K562 (cell line): Measurements from ENCODE around the gene PLAAT4. TPM values are rescaled to one million over a fixed set of nuclear protein-coding genes. Genes with fewer than 3 reads are reported as not detected.
A peak's percentile ranks its signal among the peaks of the same experiment; 100 is the strongest.

Experiments
- ATAC-seq: fragments of 200-7000 bp; cut with Tn5 transposase; 3 replicates; pipeline ENCODE4 v1.9.1; 2020; ENCODE audit warnings: moderate library complexity
- BruUV-seq: library from RNA; stranded (reverse); fragments of 400-500 nt; replicated peaks from 2 replicates; lab custom pipeline; 2021; lab: Mats Ljungman, UMichigan
- CTCF ChIA-PET: fragments of 300-600 bp; formaldehyde crosslinking; extraction: SDS; loops from one replicate; lab custom pipeline; 2021; ENCODE audit warnings: low intra/inter-chr PET ratio; lab: Yijun Ruan, JAX
- POLR2A ChIA-PET: fragments of 300-600, 350-650 bp; sonication (Branson Sonifier 250); formaldehyde crosslinking; extraction: SDS; loops from one replicate; lab custom pipeline; 2021; ENCODE audit warnings: antibody characterized with exemption, inconsistent platforms; lab: Yijun Ruan, JAX
- DNase-seq, 4 experiments: peaks; one replicate each; pipeline versions ENCODE4 v3.0.0 to v3.0.0-alpha.2; 2011 to 2018; ENCODE audit warnings: low spot score in 3 of 4, mixed read lengths in 3 of 4; ENCODE audit errors: extremely low read depth in 1 of 4
- FAIRE-seq: peaks from 2 replicates; lab custom pipeline; 2011; peaks lifted over from hg19 to GRCh38; lab: Jason Lieb, UNC
- H2AFZ ChIP-seq: 2 replicates; pipeline ENCODE4 v1.6.0; 2011; ENCODE audit warnings: low read depth, low read length, control low read depth, inconsistent platforms
- H3K27ac ChIP-seq: fragments of 200-600 bp; 3 replicates; pipeline ENCODE4 v1.8.0; 2011; ENCODE audit warnings: low read depth, mild to moderate bottlenecking, control low read depth, inconsistent platforms, low read length, moderate library complexity, mixed read lengths; ENCODE audit errors: extremely low read depth
- H3K27me3 ChIP-seq, 2 experiments: fragments of 300-600 bp in 1 of 2; 2 replicates in 1 of 2; 3 replicates in 1 of 2; pipeline versions ENCODE4 v1.6.0 to v1.8.0; 2011; ENCODE audit warnings: inconsistent platforms in 2 of 2, low read length in 2 of 2, mild to moderate bottlenecking in 1 of 2, mixed read lengths in 1 of 2, moderate library complexity in 1 of 2; ENCODE audit not compliant: control insufficient read depth in 2 of 2, insufficient read depth in 2 of 2
- H3K36me3 ChIP-seq: fragments of 300-600 bp; 3 replicates; pipeline ENCODE4 v1.8.0; 2011; ENCODE audit warnings: mild to moderate bottlenecking, low read length, inconsistent platforms; ENCODE audit not compliant: control insufficient read depth, insufficient read depth
- H3K4me1 ChIP-seq, 2 experiments: fragments of 200-600 bp in 1 of 2; replicated peaks in 1 of 2; 2 replicates in 1 of 2; 3 replicates in 1 of 2; pipeline versions ENCODE4 v1.5.1 to v1.8.0; 2011; ENCODE audit warnings: inconsistent platforms in 2 of 2, low read length in 2 of 2, mild to moderate bottlenecking in 1 of 2, mixed read lengths in 1 of 2, moderate library complexity in 1 of 2; ENCODE audit not compliant: control insufficient read depth in 2 of 2, insufficient read depth in 2 of 2
- H3K4me2 ChIP-seq: 2 replicates; pipeline ENCODE4 v1.6.1; 2011; ENCODE audit warnings: low read length, control low read depth, inconsistent platforms, mixed read lengths; ENCODE audit not compliant: insufficient read depth
- H3K4me3 ChIP-seq: fragments of 200-600 bp; sonication (generic), shearing (Covaris generic); 2 replicates; pipeline ENCODE4 v1.5.1; 2016; ENCODE audit warnings: control low read depth, inconsistent platforms
- H3K79me2 ChIP-seq: fragments of 200-600 bp; 3 replicates; pipeline ENCODE4 v1.8.0; 2011; ENCODE audit warnings: low read length, inconsistent platforms; ENCODE audit not compliant: control insufficient read depth, insufficient read depth
- H3K9ac ChIP-seq, 2 experiments: 2 replicates each; pipeline versions ENCODE4 v1.6.0 to v1.6.1; 2011; ENCODE audit warnings: low read depth in 2 of 2, low read length in 2 of 2, control low read depth in 1 of 2, inconsistent platforms in 1 of 2, mild to moderate bottlenecking in 1 of 2, mixed read lengths in 1 of 2; ENCODE audit not compliant: insufficient read depth in 1 of 2
- H3K9me1 ChIP-seq: one replicate; pipeline ENCODE4 v1.6.0; 2011; ENCODE audit warnings: inconsistent platforms, mild to moderate bottlenecking, low read length, moderate library complexity; ENCODE audit not compliant: control insufficient read depth, insufficient read depth
- H3K9me3 ChIP-seq: replicated peaks from 2 replicates; pipeline ENCODE4 v1.5.1; 2011; ENCODE audit warnings: low read depth, low read length, inconsistent platforms; ENCODE audit not compliant: control insufficient read depth, insufficient read depth
- H4K20me1 ChIP-seq: replicated peaks from 2 replicates; pipeline ENCODE4 v1.6.1; 2011; ENCODE audit warnings: low read length, inconsistent platforms, mixed read lengths; ENCODE audit not compliant: control insufficient read depth, insufficient read depth
- BCL6 ChIP-seq: fragments of 250-450 bp; sonication (Bioruptor Pico); IDR thresholded peaks from 2 replicates; pipeline ENCODE4 v1.4.0; 2020
- CBX8 ChIP-seq: fragments of 200-600 bp; sonication (generic); IDR thresholded peaks from 2 replicates; pipeline ENCODE4 v1.6.1; 2012; ENCODE audit warnings: borderline replicate concordance, mixed run types, low read depth, mild to moderate bottlenecking, moderate library complexity, mixed read lengths, low read length, control low read depth, inconsistent platforms; ENCODE audit not compliant: poor library complexity, severe bottlenecking; ENCODE audit errors: extremely low read depth
- CEBPG ChIP-seq, 3 experiments: fragments of 200-800 bp in 1 of 3; sonication (Bioruptor generic) in 1 of 3; sonication (generic) in 1 of 3; formaldehyde crosslinking in 1 of 3; IDR thresholded peaks in 2 of 3; conservative IDR thresholded peaks in 1 of 3; 2 replicates each; pipeline versions ENCODE4 v1.6.1 to v1.8.0; 2016 to 2022; ENCODE audit warnings: missing compliant biosample characterization in 2 of 3, missing genetic modification characterization in 2 of 3, mild to moderate bottlenecking in 1 of 3, missing genetic modification reagents in 1 of 3
- CXXC5 ChIP-seq: fragments of 250-450 bp; sonication (Bioruptor Pico); IDR thresholded peaks from 2 replicates; pipeline ENCODE4 v1.8.0; 2022; ENCODE audit warnings: inconsistent platforms, mild to moderate bottlenecking, moderate library complexity
- DNMT1 ChIP-seq: fragments of 450-650 bp; IDR thresholded peaks from 2 replicates; pipeline ENCODE4 v1.6.1; 2016; ENCODE audit warnings: antibody characterized with exemption, mild to moderate bottlenecking
- FOXK1 ChIP-seq: sonication (generic); formaldehyde crosslinking; IDR thresholded peaks from 2 replicates; pipeline ENCODE4 v1.8.0; 2022; ENCODE audit warnings: missing genetic modification reagents, mild to moderate bottlenecking, borderline replicate concordance
- GATAD2A ChIP-seq: fragments of 450-650 bp; IDR thresholded peaks from 2 replicates; pipeline ENCODE4 v1.6.1; 2017
- KAT8 ChIP-seq: fragments of 450-650 bp; IDR thresholded peaks from 2 replicates; pipeline ENCODE4 v1.6.1; 2016; ENCODE audit warnings: low read depth, mild to moderate bottlenecking
- MCM7 ChIP-seq, 2 experiments: fragments of 450-650 bp; IDR thresholded peaks; 2 replicates each; pipeline ENCODE4 v1.6.1; 2016 to 2018
- NFRKB ChIP-seq: fragments of 450-650 bp; IDR thresholded peaks from 2 replicates; pipeline ENCODE4 v1.6.1; 2016; ENCODE audit warnings: low read depth
- NR2C2 ChIP-seq, 2 experiments: fragments of 200-800 bp in 1 of 2; sonication (Bioruptor generic) in 1 of 2; sonication (generic) in 1 of 2; formaldehyde crosslinking in 1 of 2; IDR thresholded peaks; 2 replicates each; pipeline versions ENCODE4 v1.6.1 to v1.8.0; 2016 to 2022; ENCODE audit warnings: mild to moderate bottlenecking in 1 of 2, missing compliant biosample characterization in 1 of 2, missing genetic modification characterization in 1 of 2, missing genetic modification reagents in 1 of 2
- RNF219 ChIP-seq: fragments of 250-450 bp; sonication (Bioruptor Pico); IDR thresholded peaks from 2 replicates; pipeline ENCODE4 v1.5.0; 2022; ENCODE audit warnings: mild to moderate bottlenecking
- SMAD1 ChIP-seq: fragments of 150-350 bp; IDR thresholded peaks from 2 replicates; pipeline ENCODE4 v1.6.1; 2014; ENCODE audit warnings: low read length, low read depth; ENCODE audit not compliant: partially characterized antibody
- TBL1XR1 ChIP-seq, 2 experiments: IDR thresholded peaks; 2 replicates each; pipeline ENCODE4 v1.6.1; 2012; ENCODE audit warnings: improper control_type of control experiment in 2 of 2, low read length in 2 of 2, mild to moderate bottlenecking in 1 of 2
- TRIM25 ChIP-seq: fragments of 450-650 bp; IDR thresholded peaks from 2 replicates; pipeline ENCODE4 v1.7.0; 2016; ENCODE audit warnings: borderline replicate concordance
- ZBTB8A ChIP-seq: fragments of 450-650 bp; IDR thresholded peaks from 2 replicates; pipeline ENCODE4 v1.6.1; 2018; ENCODE audit warnings: mild to moderate bottlenecking, moderate library complexity; ENCODE audit not compliant: partially characterized antibody
- ZKSCAN1 ChIP-seq: fragments of 150-350 bp; IDR thresholded peaks from 2 replicates; pipeline ENCODE4 v1.6.1; 2016; ENCODE audit warnings: low read depth, low read length
- WGBS: fragments of 100-300 bp; shearing (Covaris generic); methylation state at CpG from one replicate; pipeline ENCODE4 v1.1.6; 2016; ENCODE audit warnings: low coverage, mixed read lengths; ENCODE audit not compliant: insufficient coverage; ENCODE audit errors: missing lambda C conversion rate; 5-methylcytosine and 5-hydroxymethylcytosine counted together
- in situ Hi-C: fragments of 300-500 bp; cut with MboI; formaldehyde crosslinking; loops from 4 replicates; pipeline ENCODE4 v1.15.0; 2018; ENCODE audit warnings: inconsistent platforms, mixed read lengths
- intact Hi-C: fragments of 100-400 bp; cut with micrococcal nuclease; formaldehyde crosslinking; loops from 2 replicates; pipeline ENCODE4 v1.14.2; 2022
- polyA plus RNA-seq, 8 experiments: library from polyadenylated mRNA; depleted of rRNA in 4 of 8; stranded (reverse) in 5 of 8; unstranded in 3 of 8; fragments of >200 nt; fragmentation: Nextera tagmentation in 2 of 8; fragmentation: Illumina TruSeq in 1 of 8; extraction: Ambion mirVana in 2 of 8; extraction: Trizol in 1 of 8; gene quantifications; 2 replicates each; pipeline versions ENCODE4 v1.2.1 to v1.2.3, GENCODE V29; 2011 to 2014; ENCODE audit warnings: inconsistent platforms in 1 of 8, missing spikeins in 1 of 8
- total RNA-seq, 7 experiments: library from RNA; depleted of rRNA in 6 of 7; stranded (reverse); fragments of >200 nt in 6 of 7; fragmentation: Illumina TruSeq in 2 of 7; extraction: Trizol in 2 of 7; gene quantifications; 2 replicates each; pipeline versions ENCODE4 v1.2.1 to v1.2.3, GENCODE V29; 2011 to 2021; ENCODE audit warnings: low replicate concordance in 1 of 7

Gene PLAAT4
- total and polyA plus RNA-seq, 9 of the 15 experiments (the other 6 are each of a cell fraction or from before 2014, with no cell fraction given), result 0.54 to 3.0 (median 1.3) TPM; not detected in 1

- ChIA-PET POLR2A (no interaction called here), CTCF (no interaction called here)
- BruUV-seq, result no TSS peak
- peak overlapping the region in 1 of 2 experiments; percentile 56; a peak in 1 of 4 replicates for H3K9ac ChIP-seq
- FAIRE-seq, result peak; percentile 61
- in situ Hi-C loops (no loop called here), intact Hi-C loops (no loop called here)
- H3K4me3 ChIP-seq, result no peak overlapping the region
- ATAC-seq, result peak; percentile 12
- H4K20me1 ChIP-seq, result no peaks in the 10 kb centered on the region
- no peaks in the 10 kb centered on the region for H3K27me3 ChIP-seq
- peak in 3 of 4 experiments; percentile 24 to 55 (median 43) for DNase-seq
- H3K4me2 ChIP-seq, result no peak overlapping the region
- no peaks in the 10 kb centered on the region for H3K79me2 ChIP-seq
- no peaks in the 10 kb centered on the region for H3K36me3 ChIP-seq
- H2AFZ ChIP-seq, result peak overlapping the region; percentile 83
- peaks cover 27 to 63% of the 10 kb centered on the region in 2 experiments for H3K4me1 ChIP-seq
- H3K9me3 ChIP-seq, result no peaks in the 10 kb centered on the region
- no peaks in the 10 kb centered on the region for H3K9me1 ChIP-seq
- peak overlapping the region; percentile 31; the same call in 1 of the 3 replicates for H3K27ac ChIP-seq
- WGBS, result 5% methylated on average over 5 of the region's 5 CpGs
- TF ChIP-seq FOXK1 (CRISPR knock-in tag) (no peak), SMAD1 (no peak), NR2C2 (CRISPR knock-in tag; IDR thresholded peaks at IDR 0.05) (no peak), NR2C2 (tag; IDR thresholded peaks at IDR 0.05) (peak; percentile 91), ZKSCAN1 (no peak), TBL1XR1 (IDR thresholded peaks at IDR 0.05; ENCODE audit: low read length in 2 of 2) (no peak), TRIM25 (no peak), KAT8 (no peak), GATAD2A (no peak), RNF219 (CRISPR knock-in tag) (peak; percentile 17; the same call in 1 of the 2 replicates), MCM7 (IDR thresholded peaks at IDR 0.05) (no peak), BCL6 (CRISPR knock-in tag) (peak; percentile 96), ZBTB8A (no peak), NFRKB (no peak), CBX8 (no peak), CXXC5 (CRISPR knock-in tag) (peak; percentile 98), DNMT1 (no peak), CEBPG (CRISPR knock-in tag; IDR thresholded peaks at IDR 0.05) (no peak), CEBPG (tag; conservative IDR thresholded peaks at IDR 0.05 in 1 of 2, IDR thresholded peaks at IDR 0.05 in 1 of 2) (peak in 1 of 2 experiments; percentile 68; a peak in 2 of 4 replicates)
These were observed 1.6 kb upstream of the PLAAT4 start for GRCh38 chr11:63534895-63535461.
